GM19023 (cell line): ENCODE results near the gene GRAMD1B.
"Not testable (repeated sequence)": the region's sequence is repeated elsewhere in the genome, so short reads cannot be mapped to it uniquely, and the experiment has no call there.

Experiments used
- ATAC-seq: cut with Tn5 transposase; IDR thresholded peaks from one replicate; pipeline ENCODE4 v1.9.1; 2021; ENCODE audit warnings: mild to moderate bottlenecking, moderate library complexity; ENCODE audit not compliant: unreplicated experiment

GRAMD1B gene

DNA sequence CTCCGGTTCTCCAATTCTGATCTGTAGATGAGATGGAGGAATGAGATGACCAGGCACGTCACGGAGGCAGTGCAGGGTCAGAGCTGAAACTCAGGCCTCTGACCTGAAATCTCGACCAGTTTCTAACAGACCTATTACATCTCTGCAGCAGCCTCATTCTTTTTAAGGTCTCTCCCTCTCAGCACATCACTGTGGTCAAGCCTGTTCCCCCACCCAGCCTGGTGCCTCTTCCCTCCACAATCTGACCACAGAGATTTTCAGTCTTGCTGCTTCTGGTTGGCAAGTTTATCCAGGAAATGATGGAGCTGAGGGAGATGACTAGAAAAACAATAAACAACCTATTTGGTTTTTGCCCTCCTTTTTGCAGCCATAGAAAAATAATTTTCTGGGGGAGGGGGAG, 9.5 kb downstream of the GRAMD1B start:
- ATAC-seq = no peak

DNA sequence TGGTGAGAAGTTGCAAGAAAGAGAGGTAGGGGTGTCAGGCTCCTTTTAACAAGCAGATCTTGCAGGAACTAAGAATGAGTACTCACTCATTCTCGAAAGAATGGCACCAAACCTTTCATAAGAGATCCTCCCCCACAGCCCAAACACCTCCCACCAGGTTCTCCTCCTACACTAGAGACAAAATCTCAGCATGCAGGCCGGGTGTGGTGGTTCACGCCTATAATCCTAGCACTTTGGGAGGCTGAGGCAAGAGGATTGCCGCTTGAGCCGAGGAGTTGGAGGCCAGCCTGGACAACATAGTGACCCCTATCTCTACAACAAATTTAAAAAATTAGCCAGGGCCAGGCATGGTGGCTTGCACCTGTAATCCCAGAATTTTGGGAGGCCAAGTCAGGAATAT, 11.1 kb downstream of the GRAMD1B start:
- no peak for ATAC-seq

DNA sequence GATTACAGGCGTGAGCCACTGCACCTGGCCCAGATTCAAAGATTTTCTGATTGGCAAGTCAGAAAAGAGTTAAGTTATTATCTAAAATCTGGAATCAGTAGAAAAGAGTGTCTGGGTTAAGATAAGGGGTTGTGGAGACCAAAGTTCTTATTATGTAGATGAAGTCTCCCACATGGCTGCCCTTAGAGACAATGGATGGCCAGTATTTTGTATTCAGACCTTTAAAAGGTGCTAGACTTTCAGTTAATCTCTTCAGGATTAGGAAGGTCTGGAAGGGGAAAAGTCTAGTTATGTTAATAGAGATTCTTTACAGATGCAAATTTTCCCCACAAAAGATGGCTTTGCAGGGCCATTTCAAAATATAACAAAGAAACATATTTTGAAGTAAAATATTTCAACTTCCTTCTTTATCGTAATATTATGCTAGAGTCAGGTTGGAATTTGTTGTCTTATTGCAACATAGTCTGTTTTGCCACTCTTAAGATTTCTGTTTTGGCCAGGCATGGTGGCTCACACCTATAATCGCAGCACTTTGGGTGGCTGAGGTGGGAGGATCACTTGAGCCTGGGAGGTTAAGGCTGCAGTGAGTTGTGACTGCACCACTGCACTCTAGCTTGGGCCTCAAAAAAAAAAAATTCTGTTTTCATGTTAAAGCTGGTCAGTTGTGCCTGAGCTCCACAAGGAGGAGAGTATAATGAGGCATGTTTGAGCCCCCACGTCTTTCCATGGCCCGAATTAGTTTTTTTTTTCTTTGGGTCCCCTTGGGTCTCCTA, 14.0 kb downstream of the GRAMD1B start:
- ATAC-seq = no peak

DNA sequence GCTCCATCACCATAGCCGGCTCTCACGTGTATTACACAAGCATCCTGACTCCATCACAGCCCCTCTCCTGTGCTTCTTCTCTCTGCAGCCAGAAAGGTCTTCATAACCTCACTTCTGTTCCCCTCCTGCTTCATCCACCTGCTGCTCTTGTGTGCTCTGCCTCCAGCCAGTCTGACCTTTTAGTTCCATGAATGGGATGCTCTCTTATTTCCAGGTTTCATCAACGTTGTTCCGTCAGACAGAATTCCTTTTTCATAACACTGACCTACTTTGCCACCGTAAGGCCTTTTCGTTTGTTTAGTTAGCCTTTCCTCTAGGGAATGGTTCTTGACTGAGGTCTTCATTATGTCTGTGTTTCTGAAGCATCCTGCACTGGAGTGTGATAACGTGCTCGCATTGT, 18.8 kb downstream of the GRAMD1B start:
- ATAC-seq = no peak

DNA sequence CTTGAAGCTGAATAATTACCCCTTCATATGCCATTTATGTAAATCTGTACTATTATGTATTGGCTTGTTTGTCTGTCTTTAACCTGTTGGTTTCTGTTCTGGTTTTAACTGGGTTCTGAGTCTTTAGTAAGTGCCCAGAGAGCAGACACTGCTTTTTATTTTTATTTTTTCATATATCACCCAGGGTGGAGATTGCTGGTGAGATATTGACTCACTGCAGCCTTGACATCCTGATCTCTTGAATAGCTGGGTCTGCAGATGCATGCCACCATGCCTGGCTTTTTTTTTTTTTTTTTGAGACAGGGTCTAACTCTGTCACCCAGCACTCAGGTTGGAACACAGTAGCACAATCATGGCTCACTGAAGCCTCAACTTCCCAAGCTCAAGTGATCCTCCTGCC, 19.4 kb downstream of the GRAMD1B start:
- ATAC-seq = no peak

DNA sequence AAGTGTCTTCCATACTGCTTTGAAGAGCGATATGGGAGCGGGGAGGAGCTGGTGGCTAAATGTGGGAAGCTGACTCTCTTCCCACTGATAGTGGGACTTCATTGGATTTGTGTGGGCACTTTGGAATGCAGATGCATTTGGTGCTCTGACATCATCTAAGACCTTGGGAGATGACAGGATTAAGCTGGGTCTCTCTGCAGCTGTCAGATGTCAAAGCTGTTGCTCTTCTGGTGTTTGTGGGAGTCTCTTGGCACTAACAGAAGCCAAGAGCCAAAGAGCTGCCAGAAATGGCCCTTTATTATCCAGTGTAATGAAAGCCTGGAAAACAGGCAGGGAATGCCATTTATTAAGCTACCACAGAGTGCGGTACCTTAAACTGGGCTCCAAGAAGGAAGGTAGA, 20.6 kb downstream of the GRAMD1B start:
- no peak for ATAC-seq

DNA sequence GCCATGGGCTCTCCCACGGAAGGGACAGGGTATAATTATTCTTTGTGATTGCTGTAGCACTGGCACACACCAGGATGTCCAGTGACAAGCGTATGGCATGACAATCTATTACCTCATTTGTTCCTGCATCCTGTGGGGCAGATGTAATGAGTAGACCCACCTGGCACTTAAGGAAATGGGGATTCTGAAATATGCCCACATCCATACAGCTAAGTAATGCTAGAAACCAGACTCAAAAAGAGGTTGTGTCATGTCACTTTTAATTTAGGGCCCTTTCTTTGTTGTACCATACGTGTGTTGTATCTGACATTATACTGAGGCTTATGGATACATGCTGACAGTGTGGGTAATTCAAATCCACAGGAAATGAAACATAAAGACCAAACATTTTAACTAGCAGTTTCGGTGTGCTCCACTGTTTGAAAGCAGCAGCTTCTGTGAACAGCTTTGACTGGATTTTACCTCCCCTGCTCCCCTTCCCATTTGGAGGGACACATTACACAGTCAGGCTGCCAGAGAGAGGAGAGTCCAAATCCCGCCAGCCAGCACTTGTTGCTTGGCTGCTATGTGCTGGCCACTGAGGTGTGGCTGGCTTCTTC, 21.2 kb downstream of the GRAMD1B start:
- ATAC-seq = no peak

DNA sequence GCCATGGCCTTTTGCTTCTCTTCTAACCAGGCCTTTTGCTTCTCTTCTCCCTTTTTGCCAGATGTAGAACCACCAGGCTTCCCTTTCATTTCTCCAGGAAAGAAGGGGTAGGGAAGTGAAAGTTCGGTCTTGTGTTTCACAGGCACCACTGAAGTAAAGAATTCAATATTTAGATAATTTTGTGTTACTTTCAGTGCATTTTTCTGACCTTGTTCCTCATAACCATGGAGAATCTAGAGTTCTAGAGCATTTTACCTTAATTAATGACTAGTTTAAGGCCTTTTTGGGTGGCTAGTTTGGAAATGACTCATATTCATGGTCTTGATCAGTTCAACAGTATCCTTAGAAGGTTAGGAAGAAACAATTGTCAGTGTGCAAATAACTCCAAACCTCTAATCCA, 22.7 kb downstream of the GRAMD1B start:
- no peak for ATAC-seq

DNA sequence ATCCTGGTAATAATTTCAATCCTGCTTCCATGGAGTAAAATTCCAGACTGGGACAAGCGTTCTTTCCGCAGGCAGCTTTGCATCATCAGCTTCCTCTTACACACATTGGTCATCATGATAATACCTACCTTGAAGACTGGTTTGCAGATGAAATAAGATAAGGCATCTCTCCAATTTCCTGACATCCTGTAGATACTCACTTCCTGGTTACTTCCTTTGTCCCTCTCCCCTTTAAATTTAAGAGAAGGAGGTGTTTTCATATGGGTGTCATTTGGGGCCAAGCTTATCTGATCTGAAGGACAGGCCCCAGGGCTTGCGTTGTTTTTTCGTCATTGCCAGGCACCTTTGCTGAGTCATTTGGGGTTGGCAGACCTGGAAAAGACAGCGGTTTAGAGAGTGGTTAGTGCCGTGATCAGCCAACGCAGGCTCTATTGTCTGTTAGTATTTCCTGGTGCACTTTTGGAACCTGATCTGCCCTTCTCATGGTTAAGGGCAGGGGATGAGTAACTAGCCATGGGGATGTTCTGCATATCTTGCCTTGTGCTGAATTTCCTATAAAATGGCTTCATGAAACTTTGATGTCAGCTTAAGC, 24.1 kb downstream of the GRAMD1B start:
- ATAC-seq = no peak

DNA sequence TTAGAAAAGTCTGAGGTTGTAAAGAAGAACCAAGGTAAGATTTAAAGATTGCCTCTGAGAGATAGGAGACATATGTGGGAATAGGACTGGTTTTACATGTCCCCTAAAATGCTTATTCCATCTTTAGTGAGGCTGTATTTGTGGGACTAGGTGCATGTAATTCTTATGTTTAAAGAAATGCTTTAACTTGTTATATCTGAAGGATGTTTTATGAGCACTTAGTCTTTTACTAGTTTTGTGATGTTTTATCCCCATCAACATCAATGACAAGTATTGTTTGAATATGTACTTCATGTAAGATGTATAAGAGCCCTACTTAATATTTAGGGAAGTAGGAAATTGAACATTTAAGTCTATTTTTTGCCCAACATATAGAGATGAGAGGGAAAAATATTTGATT, 24.7 kb downstream of the GRAMD1B start:
- ATAC-seq = no peak

DNA sequence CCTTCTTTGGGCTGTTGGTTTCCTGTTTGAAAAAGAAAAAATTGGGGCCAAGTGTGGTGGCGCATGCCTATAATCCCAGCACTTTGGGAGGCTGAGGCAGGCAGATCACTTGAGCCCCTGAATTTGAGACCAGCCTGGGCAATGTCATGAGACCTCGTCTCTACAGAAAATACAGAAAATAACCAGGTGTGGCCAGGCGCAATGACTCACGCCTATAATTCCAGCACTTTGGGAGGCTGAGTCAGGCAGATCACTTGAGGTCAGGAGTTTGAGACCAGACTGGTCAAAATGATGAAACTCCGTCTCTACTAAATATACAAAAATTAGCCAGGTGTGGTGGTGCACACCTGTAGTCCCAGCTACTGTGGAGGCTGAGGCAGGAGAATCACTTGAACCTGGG, 26.4 kb downstream of the GRAMD1B start:
- ATAC-seq = not testable (repeated sequence)

DNA sequence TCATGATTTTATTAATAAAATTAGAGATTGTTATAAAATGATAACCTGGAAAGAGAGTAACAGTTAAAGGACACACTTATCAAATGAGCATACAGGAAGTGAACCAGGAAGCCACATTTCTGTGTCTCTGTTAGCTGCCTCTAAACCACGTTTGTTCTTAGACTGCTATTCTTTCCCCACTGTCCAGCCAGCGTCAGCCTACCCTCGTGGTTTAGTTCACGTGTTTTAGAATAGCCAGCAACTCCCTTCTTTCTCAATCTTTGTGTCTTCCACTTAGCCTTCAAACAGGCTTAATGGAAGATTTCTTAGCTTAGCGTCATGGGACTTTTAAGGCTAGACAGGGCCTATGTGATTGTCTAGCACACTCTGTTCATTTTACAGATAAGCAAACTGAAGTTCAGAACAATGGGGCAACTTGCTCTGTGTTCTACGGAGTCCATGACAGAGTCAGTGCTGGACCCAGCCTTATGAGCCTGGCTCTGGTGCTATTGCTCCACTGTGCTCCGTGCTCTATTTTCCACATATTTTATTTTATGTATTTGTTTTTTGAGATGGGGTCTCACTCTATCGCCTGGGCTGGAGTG, 27.2 kb downstream of the GRAMD1B start:
- ATAC-seq = no peak

DNA sequence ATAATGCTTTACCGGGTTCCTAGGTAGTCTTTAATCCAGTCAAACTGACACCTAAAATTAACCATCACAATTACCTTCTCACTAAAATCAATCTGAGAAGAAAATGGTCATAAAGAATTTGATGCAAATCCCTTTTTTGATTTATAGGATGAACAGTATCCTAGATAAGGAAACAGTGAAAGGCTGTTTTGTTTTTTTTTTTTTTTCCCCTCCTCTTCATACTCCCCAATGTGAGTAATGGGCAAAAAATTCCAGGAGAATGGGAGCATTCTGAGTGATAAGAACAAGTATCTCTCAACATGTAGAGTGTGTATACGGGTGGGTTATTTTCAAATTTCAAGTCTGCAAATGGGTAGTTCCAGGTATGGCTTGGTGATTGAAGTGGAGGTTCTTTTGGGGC, 28.4 kb downstream of the GRAMD1B start:
- no peak for ATAC-seq

DNA sequence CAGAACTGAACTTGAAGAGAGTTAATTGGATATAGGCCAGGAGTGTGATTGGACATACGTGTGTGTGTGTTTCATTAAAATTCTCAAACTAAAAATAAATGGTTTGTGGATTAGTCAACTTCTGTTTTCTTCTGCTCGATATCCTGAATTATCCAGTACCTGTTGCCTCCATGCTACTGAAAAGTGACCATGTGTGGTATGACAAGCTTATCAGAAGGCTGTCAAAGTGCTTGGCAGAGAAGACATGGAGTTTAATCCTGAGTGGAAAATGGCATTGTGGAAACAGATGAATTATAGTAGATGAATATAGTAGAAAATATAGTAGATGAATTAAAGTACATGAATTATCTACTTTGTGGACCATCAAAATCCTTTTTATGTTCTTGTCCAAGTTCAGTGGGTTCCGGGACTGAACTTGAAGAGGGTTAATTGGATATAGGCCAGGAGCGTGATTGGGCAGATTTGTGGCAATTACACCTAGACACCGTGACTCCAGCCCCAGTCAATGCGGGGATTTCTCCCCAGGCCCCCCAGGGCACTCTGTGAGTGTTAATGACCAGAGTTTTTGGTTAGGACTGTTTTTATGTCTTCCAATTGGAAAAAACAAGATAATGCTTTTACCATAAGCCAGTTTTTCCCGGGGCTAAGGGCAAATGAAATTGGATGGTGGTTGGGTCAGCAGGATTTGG, 30.1 kb downstream of the GRAMD1B start:
- no peak for ATAC-seq

DNA sequence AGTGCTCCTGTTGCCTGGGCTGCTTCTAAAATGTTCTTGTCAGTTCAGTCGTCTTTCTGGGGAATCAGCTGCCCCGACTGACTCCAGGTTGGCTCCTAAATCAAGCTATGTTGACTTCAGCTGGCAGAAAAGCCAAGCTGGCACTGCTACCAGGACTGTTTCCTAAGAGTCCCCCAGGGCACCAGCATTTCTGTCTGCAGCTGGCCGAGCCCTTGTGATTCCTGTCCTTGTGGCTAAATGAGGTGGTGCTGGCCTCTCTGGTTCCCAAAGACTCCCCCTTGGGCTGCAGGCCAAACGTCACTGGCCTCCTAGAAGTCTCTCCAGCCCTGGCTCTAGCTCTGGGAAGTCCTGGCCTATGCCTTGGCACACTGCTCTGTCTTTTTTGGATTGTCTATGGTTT, 31.1 kb downstream of the GRAMD1B start:
- no peak for ATAC-seq

DNA sequence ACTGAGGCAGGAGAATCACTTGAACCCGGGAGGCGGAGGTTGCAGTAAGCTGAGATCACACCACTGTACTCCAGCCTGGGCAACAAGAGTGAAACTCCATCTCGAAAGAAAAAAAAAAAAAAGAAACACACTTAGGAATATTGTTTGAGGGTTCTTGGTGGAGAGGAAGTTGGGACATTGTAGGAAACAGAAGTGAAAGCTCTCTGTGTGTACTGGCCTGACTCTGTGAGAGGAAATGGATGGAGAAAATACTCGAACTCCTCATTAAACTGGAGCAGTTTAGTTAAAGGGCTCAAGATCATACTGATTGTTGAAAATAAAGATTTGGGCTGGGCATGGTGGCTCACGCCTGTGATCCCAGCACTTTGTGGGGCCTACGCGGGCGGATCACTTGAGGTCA, 35.6 kb downstream of the GRAMD1B start:
- ATAC-seq = not testable (repeated sequence)

DNA sequence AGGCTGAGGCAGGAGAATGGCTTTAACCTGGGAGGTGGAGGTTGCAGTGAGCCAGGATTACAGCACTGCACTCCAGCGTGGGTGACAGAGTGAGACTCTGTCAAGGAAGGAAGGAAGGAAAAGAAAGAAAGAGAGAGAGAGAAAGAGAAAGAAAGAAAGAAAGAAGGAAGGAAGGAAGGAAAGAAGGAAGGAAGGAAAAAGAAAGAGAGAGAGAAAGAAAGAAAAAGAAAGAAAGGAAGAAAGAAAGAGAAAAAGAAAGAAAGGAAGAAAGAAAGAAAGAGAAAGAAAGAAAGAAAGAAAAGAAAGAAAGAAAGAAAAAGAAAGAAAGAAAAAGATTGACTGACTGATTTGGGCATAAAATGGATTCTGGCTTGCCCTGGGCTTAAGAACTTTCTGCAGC, 36.1 kb downstream of the GRAMD1B start:
- ATAC-seq = not testable (repeated sequence)

DNA sequence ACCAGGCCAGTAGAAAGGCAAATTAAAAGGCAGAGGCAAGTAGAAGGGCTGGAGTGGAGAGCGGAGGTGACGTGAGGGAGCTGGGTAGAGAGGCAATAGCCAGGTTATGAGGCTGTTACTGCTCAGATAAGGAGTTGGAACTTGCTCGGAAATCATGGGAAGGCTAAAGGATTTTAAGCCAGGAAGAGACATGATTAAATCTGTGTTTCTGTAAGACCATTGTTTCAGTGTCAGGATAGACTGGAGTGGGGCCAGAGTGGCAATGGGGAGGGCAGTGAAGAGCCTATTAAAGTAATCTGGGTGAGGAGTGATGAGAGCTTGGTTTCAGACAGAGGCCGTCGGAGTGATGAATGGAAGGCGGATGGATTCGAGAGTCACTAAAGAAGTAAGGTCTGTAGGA, 39.0 kb downstream of the GRAMD1B start:
- no peak for ATAC-seq

DNA sequence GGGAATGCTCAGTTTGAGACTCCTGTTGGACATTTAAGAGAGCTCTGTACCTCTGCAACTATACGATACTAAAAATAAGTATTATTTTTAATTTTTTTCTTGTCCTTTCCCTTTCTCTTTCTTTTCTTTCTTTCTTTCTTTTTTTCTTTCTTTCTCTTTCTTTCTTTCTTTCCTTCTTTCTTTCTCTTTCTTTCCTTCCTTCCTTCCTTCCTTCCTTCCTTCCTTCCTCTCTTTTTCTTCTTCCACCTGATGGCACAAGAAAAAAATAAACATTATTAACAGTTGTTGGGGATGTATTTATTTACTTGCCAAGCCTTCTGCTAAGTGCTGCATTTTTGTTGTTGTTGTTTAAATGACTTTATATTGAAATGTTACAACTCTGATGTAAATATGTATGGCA, 39.5 kb downstream of the GRAMD1B start:
- ATAC-seq = no peak

DNA sequence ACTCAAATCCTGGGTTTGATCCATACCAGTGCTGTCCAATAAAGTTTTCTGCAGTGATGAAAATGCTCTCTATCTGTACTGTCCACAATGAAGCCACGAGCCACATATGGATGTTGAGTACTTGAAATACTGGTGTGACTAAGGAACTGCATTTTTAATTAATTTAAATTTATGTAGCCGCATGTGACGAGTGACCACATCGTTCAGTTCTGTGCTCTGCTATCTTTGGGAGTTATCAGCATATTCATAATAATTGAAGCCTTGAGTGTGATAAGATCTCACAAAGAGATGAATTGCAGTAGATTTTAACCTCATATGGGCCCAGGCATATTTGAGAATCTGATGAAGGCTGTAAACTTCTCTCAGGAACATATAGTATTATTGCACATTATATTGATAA, 40.8 kb downstream of the GRAMD1B start:
- ATAC-seq = no peak

DNA sequence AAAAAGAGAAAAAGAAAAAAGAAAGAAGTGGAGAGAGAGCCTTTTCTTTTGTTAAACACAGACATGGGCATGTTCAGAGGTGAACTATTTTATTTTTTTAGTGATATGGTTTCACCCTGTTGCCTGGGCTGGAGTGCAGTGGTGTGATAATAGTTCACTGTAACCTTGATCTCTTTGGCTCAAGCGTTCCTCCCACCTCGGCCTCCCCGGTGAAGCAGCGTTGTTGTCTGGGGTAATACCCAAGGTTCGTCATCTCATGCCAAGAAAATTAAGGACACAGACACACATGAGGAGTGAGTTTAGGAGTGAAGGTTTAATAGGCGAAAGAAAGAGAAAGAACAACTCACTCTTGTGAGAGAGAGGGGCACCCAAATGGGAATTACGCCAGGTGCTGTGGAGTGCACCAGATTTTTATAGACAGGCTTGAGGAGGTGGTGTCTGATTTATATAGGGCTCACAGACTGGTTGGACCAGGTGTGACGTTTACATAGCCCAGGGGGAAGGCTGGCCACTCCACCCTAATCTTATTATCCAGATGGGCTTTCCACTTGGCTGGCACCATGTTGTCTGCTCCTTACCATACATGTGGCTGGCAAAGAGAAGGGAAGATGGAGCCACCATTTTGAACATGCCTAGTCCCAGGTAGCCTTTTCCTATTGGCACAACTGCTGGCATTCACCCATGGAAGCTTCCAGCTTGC, 42.3 kb downstream of the GRAMD1B start:
- no peak for ATAC-seq
